ENCODE results near the gene GPRC6A.

- no peak for TF ChIP-seq CTCF (IDR thresholded peaks at IDR 0.05)
- TF ChIP-seq POLR2A (IDR thresholded peaks at IDR 0.05) = no peak
Observed at GRCh38 chr6:116762235-116762634, 66.6 kb downstream of the GPRC6A start.
